Measurements from ENCODE around the gene RTN4IP1. TPM values are rescaled to one million over a fixed set of nuclear protein-coding genes. Genes with fewer than 3 reads are reported as not detected.

Gene RTN4IP1
- total and polyA plus RNA-seq, 9 of the 15 experiments (the other 6 are each of a cell fraction or from before 2014, with no cell fraction given): 17.9 to 46.0 (median 22.2) TPM

DNA sequence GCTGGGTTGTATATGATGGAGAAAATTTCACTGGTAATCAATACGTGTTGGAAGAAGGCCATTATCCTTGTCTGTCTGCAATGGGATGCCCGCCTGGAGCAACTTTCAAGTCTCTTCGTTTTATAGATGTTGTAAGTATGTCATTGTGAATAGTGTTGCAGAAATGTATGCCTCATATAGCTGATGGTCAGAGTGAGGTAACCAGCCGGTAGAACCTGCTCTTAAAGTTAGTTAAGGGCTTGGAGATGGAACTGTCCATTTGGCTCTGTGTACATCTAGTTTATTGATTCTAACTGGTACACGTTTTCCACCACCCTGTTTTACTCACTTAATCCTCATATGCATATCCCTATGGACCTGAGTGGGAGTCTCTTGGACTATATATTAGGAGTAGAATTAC is 73.5 kb downstream of the RTN4IP1 start (continued):
- TF ChIP-seq, protein P1, sequence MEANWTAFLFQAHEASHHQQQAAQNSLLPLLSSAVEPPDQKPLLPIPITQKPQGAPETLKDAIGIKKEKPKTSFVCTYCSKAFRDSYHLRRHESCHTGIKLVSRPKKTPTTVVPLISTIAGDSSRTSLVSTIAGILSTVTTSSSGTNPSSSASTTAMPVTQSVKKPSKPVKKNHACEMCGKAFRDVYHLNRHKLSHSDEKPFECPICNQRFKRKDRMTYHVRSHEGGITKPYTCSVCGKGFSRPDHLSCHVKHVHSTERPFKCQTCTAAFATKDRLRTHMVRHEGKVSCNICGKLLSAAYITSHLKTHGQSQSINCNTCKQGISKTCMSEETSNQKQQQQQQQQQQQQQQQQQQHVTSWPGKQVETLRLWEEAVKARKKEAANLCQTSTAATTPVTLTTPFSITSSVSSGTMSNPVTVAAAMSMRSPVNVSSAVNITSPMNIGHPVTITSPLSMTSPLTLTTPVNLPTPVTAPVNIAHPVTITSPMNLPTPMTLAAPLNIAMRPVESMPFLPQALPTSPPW (CRISPR knock-in tag; IDR thresholded peaks at IDR 0.05): no peak
- TF ChIP-seq GABPB2 (CRISPR knock-in tag; conservative IDR thresholded peaks at IDR 0.05): no peak
- TF ChIP-seq, protein P2, sequence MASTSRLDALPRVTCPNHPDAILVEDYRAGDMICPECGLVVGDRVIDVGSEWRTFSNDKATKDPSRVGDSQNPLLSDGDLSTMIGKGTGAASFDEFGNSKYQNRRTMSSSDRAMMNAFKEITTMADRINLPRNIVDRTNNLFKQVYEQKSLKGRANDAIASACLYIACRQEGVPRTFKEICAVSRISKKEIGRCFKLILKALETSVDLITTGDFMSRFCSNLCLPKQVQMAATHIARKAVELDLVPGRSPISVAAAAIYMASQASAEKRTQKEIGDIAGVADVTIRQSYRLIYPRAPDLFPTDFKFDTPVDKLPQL (IDR thresholded peaks at IDR 0.05; ENCODE audit: extremely low read depth, insufficient read length): no peak
- no peak for TF ChIP-seq CSDE1 (IDR thresholded peaks at IDR 0.05)

DNA sequence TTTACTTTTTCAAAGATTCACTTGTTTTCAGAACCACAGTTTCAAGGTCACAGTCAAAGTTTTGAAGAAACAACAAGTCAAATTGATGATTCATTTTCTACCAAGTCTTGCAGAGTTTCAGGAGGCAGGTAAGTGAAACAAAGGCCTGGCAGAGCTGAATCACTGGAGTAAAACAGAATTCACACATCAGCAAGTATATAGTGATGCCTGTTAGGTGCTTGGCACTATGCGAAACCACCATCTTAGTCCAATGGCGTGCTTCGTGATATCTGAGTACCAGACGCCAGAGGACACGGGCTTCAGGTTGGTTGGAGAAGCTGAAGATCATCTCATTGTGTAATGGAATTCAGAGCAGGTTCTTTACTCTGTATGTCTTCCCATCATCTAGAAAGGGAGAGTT is 75.9 kb downstream of the RTN4IP1 start:
- peaks cover 9 to 19% of the 10 kb centered on the region in 2 experiments; a peak in 3 of 5 replicates for H3K27me3 ChIP-seq (ENCODE audit: control insufficient read depth in 2 of 2, insufficient read depth in 2 of 2, low read length in 2 of 2)
- CTCF ChIA-PET (ENCODE audit: low intra/inter-chr PET ratio): no interaction called here
- no peaks in the 10 kb centered on the region for H3K9me1 ChIP-seq (ENCODE audit: control insufficient read depth, insufficient read depth, low read length)
- POLR2A ChIA-PET: no interaction called here
- intact Hi-C loops (cut with micrococcal nuclease) (no loop called here), in situ Hi-C loops (cut with MboI) (loop anchor here (25.0 kb wide), 1 partner anchor 434 kb away; no protein-coding TSS in a partner anchor)
- H3K79me2 ChIP-seq (ENCODE audit: control insufficient read depth, insufficient read depth, low read length): no peaks in the 10 kb centered on the region
- H4K20me1 ChIP-seq (replicated peaks; ENCODE audit: control insufficient read depth, insufficient read depth, low read length): no peaks in the 10 kb centered on the region
- H3K36me3 ChIP-seq (ENCODE audit: control insufficient read depth, insufficient read depth, low read length): no peaks in the 10 kb centered on the region
- no peak overlapping the region for H3K4me2 ChIP-seq (ENCODE audit: insufficient read depth, low read length)
- FAIRE-seq (no peak), DNase-seq (ENCODE audit: extremely low read depth in 1 of 4, low spot score in 3 of 4) (no peak), ATAC-seq (no peak)
- 14% methylated on average over 5 of the region's 5 CpGs for WGBS (ENCODE audit: insufficient coverage, low coverage, missing lambda C conversion rate)
- no peak overlapping the region for H2AFZ ChIP-seq (ENCODE audit: low read depth, low read length)
- no peaks in the 10 kb centered on the region for H3K4me1 ChIP-seq (replicated peaks in 1 of 2; ENCODE audit: control insufficient read depth in 2 of 2, insufficient read depth in 2 of 2, low read length in 2 of 2)
- H3K9ac ChIP-seq (ENCODE audit: insufficient read depth in 1 of 2, low read depth in 2 of 2, low read length in 2 of 2): no peak overlapping the region
- H3K4me3 ChIP-seq: no peak overlapping the region
- no TSS peak for BruUV-seq (replicated peaks)
- H3K9me3 ChIP-seq (replicated peaks; ENCODE audit: control insufficient read depth, insufficient read depth, low read depth, low read length): no peaks in the 10 kb centered on the region
- no peak overlapping the region for H3K27ac ChIP-seq (ENCODE audit: extremely low read depth, low read depth, low read length)
- no peak for TF ChIP-seq PHF8 (IDR thresholded peaks at IDR 0.05; ENCODE audit: borderline replicate concordance, low read length)
- TF ChIP-seq, protein P3, sequence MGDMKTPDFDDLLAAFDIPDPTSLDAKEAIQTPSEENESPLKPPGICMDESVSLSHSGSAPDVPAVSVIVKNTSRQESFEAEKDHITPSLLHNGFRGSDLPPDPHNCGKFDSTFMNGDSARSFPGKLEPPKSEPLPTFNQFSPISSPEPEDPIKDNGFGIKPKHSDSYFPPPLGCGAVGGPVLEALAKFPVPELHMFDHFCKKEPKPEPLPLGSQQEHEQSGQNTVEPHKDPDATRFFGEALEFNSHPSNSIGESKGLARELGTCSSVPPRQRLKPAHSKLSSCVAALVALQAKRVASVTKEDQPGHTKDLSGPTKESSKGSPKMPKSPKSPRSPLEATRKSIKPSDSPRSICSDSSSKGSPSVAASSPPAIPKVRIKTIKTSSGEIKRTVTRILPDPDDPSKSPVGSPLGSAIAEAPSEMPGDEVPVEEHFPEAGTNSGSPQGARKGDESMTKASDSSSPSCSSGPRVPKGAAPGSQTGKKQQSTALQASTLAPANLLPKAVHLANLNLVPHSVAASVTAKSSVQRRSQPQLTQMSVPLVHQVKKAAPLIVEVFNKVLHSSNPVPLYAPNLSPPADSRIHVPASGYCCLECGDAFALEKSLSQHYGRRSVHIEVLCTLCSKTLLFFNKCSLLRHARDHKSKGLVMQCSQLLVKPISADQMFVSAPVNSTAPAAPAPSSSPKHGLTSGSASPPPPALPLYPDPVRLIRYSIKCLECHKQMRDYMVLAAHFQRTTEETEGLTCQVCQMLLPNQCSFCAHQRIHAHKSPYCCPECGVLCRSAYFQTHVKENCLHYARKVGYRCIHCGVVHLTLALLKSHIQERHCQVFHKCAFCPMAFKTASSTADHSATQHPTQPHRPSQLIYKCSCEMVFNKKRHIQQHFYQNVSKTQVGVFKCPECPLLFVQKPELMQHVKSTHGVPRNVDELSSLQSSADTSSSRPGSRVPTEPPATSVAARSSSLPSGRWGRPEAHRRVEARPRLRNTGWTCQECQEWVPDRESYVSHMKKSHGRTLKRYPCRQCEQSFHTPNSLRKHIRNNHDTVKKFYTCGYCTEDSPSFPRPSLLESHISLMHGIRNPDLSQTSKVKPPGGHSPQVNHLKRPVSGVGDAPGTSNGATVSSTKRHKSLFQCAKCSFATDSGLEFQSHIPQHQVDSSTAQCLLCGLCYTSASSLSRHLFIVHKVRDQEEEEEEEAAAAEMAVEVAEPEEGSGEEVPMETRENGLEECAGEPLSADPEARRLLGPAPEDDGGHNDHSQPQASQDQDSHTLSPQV (IDR thresholded peaks at IDR 0.05): no peak
- no peak for TF ChIP-seq ZNF644 (tag; IDR thresholded peaks at IDR 0.05; ENCODE audit: low read depth)
- TF ChIP-seq NELFE (IDR thresholded peaks at IDR 0.05; ENCODE audit: insufficient read depth, insufficient read length): no peak
- no peak for TF ChIP-seq ZNF124 (CRISPR knock-in tag; IDR thresholded peaks at IDR 0.05)
- TF ChIP-seq SOX6 (IDR thresholded peaks at IDR 0.05): no peak
- TF ChIP-seq, protein P4, sequence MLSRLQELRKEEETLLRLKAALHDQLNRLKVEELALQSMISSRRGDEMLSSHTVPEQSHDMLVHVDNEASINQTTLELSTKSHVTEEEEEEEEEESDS (CRISPR knock-in tag; IDR thresholded peaks at IDR 0.05): no peak
- TF ChIP-seq YBX1 (IDR thresholded peaks at IDR 0.05): no peak
- TF ChIP-seq, protein P5, sequence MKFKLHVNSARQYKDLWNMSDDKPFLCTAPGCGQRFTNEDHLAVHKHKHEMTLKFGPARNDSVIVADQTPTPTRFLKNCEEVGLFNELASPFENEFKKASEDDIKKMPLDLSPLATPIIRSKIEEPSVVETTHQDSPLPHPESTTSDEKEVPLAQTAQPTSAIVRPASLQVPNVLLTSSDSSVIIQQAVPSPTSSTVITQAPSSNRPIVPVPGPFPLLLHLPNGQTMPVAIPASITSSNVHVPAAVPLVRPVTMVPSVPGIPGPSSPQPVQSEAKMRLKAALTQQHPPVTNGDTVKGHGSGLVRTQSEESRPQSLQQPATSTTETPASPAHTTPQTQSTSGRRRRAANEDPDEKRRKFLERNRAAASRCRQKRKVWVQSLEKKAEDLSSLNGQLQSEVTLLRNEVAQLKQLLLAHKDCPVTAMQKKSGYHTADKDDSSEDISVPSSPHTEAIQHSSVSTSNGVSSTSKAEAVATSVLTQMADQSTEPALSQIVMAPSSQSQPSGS (CRISPR knock-in tag; IDR thresholded peaks at IDR 0.05): no peak
- no peak for TF ChIP-seq BHLHE40 (IDR thresholded peaks at IDR 0.05; ENCODE audit: low read length)
- TF ChIP-seq PCBP1 (IDR thresholded peaks at IDR 0.05; ENCODE audit: low read depth, low read length, poor library complexity, severe bottlenecking): no peak

Measured in K562 (cell line).